HepG2 (cell line): ENCODE data around the gene CDYL.

Experiments
- CTCF ChIP-seq: sonication (generic); formaldehyde crosslinking; IDR thresholded peaks from 2 replicates; pipeline ENCODE4 v1.5.0; 2020; ENCODE audit warnings: mild to moderate bottlenecking, missing genetic modification reagents, moderate library complexity
- EZH2 ChIP-seq: conservative IDR thresholded peaks from 2 replicates; pipeline ENCODE4 v1.6.1; 2012; ENCODE audit warnings: mild to moderate bottlenecking, low read depth, low read length, moderate library complexity
- FOXK2 ChIP-seq: fragments of 450-650 bp; IDR thresholded peaks from 2 replicates; pipeline ENCODE4 v1.6.1; 2016
- FOXM1 ChIP-seq: sonication (generic); formaldehyde crosslinking; IDR thresholded peaks from 2 replicates; pipeline ENCODE4 v1.5.0; 2020; ENCODE audit warnings: missing genetic modification reagents
- GATAD2A ChIP-seq: IDR thresholded peaks from 2 replicates; pipeline ENCODE4 v1.6.1; 2016
- HOXA7 ChIP-seq: sonication (generic); formaldehyde crosslinking; IDR thresholded peaks from 2 replicates; pipeline ENCODE4 v1.8.1; 2022; ENCODE audit warnings: mild to moderate bottlenecking, missing genetic modification reagents, moderate library complexity
- PCBP2 ChIP-seq: fragments of 200-400 bp; formaldehyde crosslinking; optimal IDR thresholded peaks from 2 replicates; pipeline ENCODE3; 2018; ENCODE audit warnings: low read length, low read depth; ENCODE audit not compliant: poor library complexity, severe bottlenecking
- RBFOX2 ChIP-seq: fragments of 200-400 bp; formaldehyde crosslinking; IDR thresholded peaks from 2 replicates; pipeline ENCODE4 v1.6.1; 2017; ENCODE audit warnings: low read depth, mild to moderate bottlenecking, low read length
- ZBTB40 ChIP-seq, 2 experiments: fragments of 450-650 bp in 1 of 2; sonication (generic) in 1 of 2; formaldehyde crosslinking in 1 of 2; IDR thresholded peaks; 2 replicates each; pipeline versions ENCODE4 v1.6.1 to v1.8.0; 2016 to 2022; ENCODE audit warnings: antibody characterized with exemption in 1 of 2, mild to moderate bottlenecking in 1 of 2, missing genetic modification reagents in 1 of 2

GRCh38 chr6:4948781-4949450 is 172.7 kb downstream of the CDYL start:
- TF ChIP-seq CTCF (CRISPR knock-in tag) (no peak), ZBTB40 (IDR thresholded peaks at IDR 0.05) (no peak), ZBTB40 (CRISPR knock-in tag; IDR thresholded peaks at IDR 0.05) (no peak), FOXK2 (no peak), RBFOX2 (no peak), FOXM1 (CRISPR knock-in tag) (no peak), HOXA7 (CRISPR knock-in tag) (no peak), EZH2 (no peak), GATAD2A (CRISPR knock-in tag) (no peak), PCBP2 (no peak)
